ENCODE data around the gene CFAP251.

GRCh38 chr12:121983536-121984210 lies 65.3 kb downstream of the CFAP251 start:
- TF ChIP-seq POLR2A (IDR thresholded peaks at IDR 0.05; ENCODE audit: low read depth, low read length) (no peak), EZH2 (IDR thresholded peaks at IDR 0.05; ENCODE audit: borderline replicate concordance, control insufficient read depth, low read depth, low read length) (no peak), CTCF (IDR thresholded peaks at IDR 0.05 in 2 of 3, conservative IDR thresholded peaks at IDR 0.05 in 1 of 3; ENCODE audit: control insufficient read depth in 2 of 3, extremely low read depth in 1 of 3, insufficient read depth in 1 of 3, low read depth in 3 of 3, low read length in 3 of 3) (no peak), SREBF1 (IDR thresholded peaks at IDR 0.05; ENCODE audit: low read length) (no peak), BHLHE40 (IDR thresholded peaks at IDR 0.05; ENCODE audit: borderline replicate concordance in 1 of 2, low read depth in 2 of 2, low read length in 1 of 2) (no peak), CEBPB (IDR thresholded peaks at IDR 0.05; ENCODE audit: borderline replicate concordance in 1 of 2, low read depth in 2 of 2, low read length in 2 of 2) (no peak), ETV6 (conservative IDR thresholded peaks at IDR 0.05 in 1 of 2, IDR thresholded peaks at IDR 0.05 in 1 of 2; ENCODE audit: borderline replicate concordance in 1 of 2, low read depth in 1 of 2) (no peak)

All from GM12878 (cell line).